ENCODE measurements around the gene PPM1A. TPM values are rescaled to one million over a fixed set of nuclear protein-coding genes. Genes with fewer than 3 reads are reported as not detected.

Gene PPM1A
- total and polyA plus RNA-seq, 2 of the 8 experiments (the other 6 are each of a cell fraction or from before 2014, with no cell fraction given), result 14.0 to 51.2 TPM

- TF ChIP-seq POLR2A (IDR thresholded peaks at IDR 0.05; ENCODE audit: control extremely low read depth in 1 of 2, low read depth in 2 of 2, low read length in 2 of 2), result no peak
- TF ChIP-seq KDM5A (IDR thresholded peaks at IDR 0.05; ENCODE audit: low read length), result no peak
- no peak for TF ChIP-seq JUN (IDR thresholded peaks at IDR 0.05; ENCODE audit: low read depth, low read length)
- TF ChIP-seq SRF (IDR thresholded peaks at IDR 0.05; ENCODE audit: low read depth, low read length), result no peak
- no peak for TF ChIP-seq E2F6 (IDR thresholded peaks at IDR 0.05)
- TF ChIP-seq RAD21 (IDR thresholded peaks at IDR 0.05 in 1 of 2, conservative IDR thresholded peaks at IDR 0.05 in 1 of 2; ENCODE audit: low read depth in 2 of 2, low read length in 2 of 2), result no peak
- TF ChIP-seq YY1 (IDR thresholded peaks at IDR 0.05; ENCODE audit: low read depth, low read length), result no peak
- TF ChIP-seq SP1 (IDR thresholded peaks at IDR 0.05; ENCODE audit: low read depth, low read length), result no peak
- TF ChIP-seq SP4 (IDR thresholded peaks at IDR 0.05; ENCODE audit: low read length), result no peak
- TF ChIP-seq SUZ12 (IDR thresholded peaks at IDR 0.05; ENCODE audit: low read length), result no peak
- no peak for TF ChIP-seq KDM4A (IDR thresholded peaks at IDR 0.05; ENCODE audit: low read depth, low read length, severe bottlenecking)
- TF ChIP-seq MAX (IDR thresholded peaks at IDR 0.05), result no peak
- TF ChIP-seq GTF2F1 (IDR thresholded peaks at IDR 0.05; ENCODE audit: borderline replicate concordance, low read depth, low read length), result no peak
- TF ChIP-seq SIN3A (conservative IDR thresholded peaks at IDR 0.05 in 1 of 2, IDR thresholded peaks at IDR 0.05 in 1 of 2; ENCODE audit: low read depth in 1 of 2, low read length in 2 of 2), result no peak
Measured at GRCh38 chr14:60227291-60227690, 21.7 kb upstream of the PPM1A start (continued).

All from H1 (cell line).